Measurements from ENCODE around the gene FAF1.

DNA sequence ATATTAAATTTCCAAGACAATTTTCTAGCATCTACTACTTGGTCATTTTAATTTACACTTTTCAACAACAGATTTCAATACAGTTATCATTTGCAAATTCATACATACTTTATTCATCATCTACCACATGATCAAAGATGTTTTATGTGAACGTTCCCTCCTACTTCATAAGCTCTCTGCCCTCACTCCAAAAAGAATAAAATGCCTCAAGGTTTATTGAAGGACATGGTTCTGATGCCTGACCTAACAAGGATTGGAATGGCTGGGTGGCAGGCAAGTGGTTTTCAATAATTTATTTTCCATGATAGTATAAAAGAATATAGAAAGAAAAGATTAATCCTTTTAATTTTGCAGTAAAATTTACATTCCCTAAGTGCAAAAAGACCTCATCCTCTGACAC is 15.4 kb upstream of the FAF1 start:
- TF ChIP-seq CTCF (IDR thresholded peaks at IDR 0.05) (no peak), POLR2A (IDR thresholded peaks at IDR 0.05) (no peak)

Data from ovary (tissue), 3 donors.